Measurements from ENCODE around the gene CGREF1. TPM values are rescaled to one million over a fixed set of nuclear protein-coding genes. Genes with fewer than 3 reads are reported as not detected.
A peak's percentile ranks its signal among the peaks of the same experiment; 100 is the strongest.

Gene CGREF1
- total RNA-seq, 1 experiment from 2014 or later, result 2.1 TPM

GRCh38 chr2:27078267-27079194 lies 40.4 kb downstream of the CGREF1 start, which contains the start of gene EMILIN1:
Gene EMILIN1 (plus strand): TSS chr2:27078615. CDS start chr2:27079066, 451 bp downstream.
- Histone ChIP-seq H3K9ac (ENCODE audit: extremely low read depth, insufficient read length, low read length) (no peak within 1 kb of the TSS), H3K27me3 (ENCODE audit: insufficient read depth, low read length) (no peaks in the 10 kb centered on the region), H2AFZ (ENCODE audit: low read length) (no peak within 1 kb of the TSS), H3K27ac (ENCODE audit: insufficient read length, low read depth, low read length) (no peak within 1 kb of the TSS), H4K5ac (ENCODE audit: insufficient read length, low read depth, low read length) (no peak within 1 kb of the TSS), H3K79me1 (ENCODE audit: insufficient read depth, low read depth, low read length, poor library complexity, severe bottlenecking) (no peaks in the 10 kb centered on the region), H4K20me1 (ENCODE audit: control insufficient read depth, insufficient read depth, insufficient read length) (no peaks in the 10 kb centered on the region), H3K4me1 (ENCODE audit: insufficient read depth, low read length) (no peaks in the 10 kb centered on the region), H3K14ac (ENCODE audit: insufficient read depth, low read length) (peak within 1 kb of the TSS; percentile 78; the same call in 1 of the 2 replicates), H2BK20ac (ENCODE audit: low read depth, low read length, poor library complexity, severe bottlenecking) (no peak within 1 kb of the TSS), H2BK120ac (ENCODE audit: low read depth, low read length, poor library complexity, severe bottlenecking) (no peak within 1 kb of the TSS), H3T11ph (ENCODE audit: low read length) (no peak within 1 kb of the TSS), H3K56ac (ENCODE audit: insufficient read length, low read depth, low read length) (no peak within 1 kb of the TSS), H4K91ac (ENCODE audit: insufficient read length, low read depth, low read length) (no peak within 1 kb of the TSS), H3K4me2 (ENCODE audit: insufficient read depth, insufficient read length, low read length) (no peak within 1 kb of the TSS), H2BK12ac (ENCODE audit: insufficient read length, low read depth, low read length) (no peak within 1 kb of the TSS), H3K23ac (ENCODE audit: insufficient read length, low read depth, low read length) (no peak within 1 kb of the TSS), H2BK5ac (ENCODE audit: insufficient read length, low read length) (no peak within 1 kb of the TSS), H2BK15ac (ENCODE audit: low read depth, low read length) (no peak within 1 kb of the TSS), H3K18ac (ENCODE audit: insufficient read length, low read depth, low read length) (peak within 1 kb of the TSS; percentile 27), H4K8ac (replicated peaks; ENCODE audit: insufficient read length, low read depth, low read length) (no peak within 1 kb of the TSS), H2AK5ac (ENCODE audit: insufficient read length, low read length) (no peak within 1 kb of the TSS), H3K23me2 (ENCODE audit: insufficient read length, low read depth, low read length, poor library complexity, severe bottlenecking) (no peaks in the 10 kb centered on the region), H3K9me3 (ENCODE audit: control insufficient read depth, low read depth, low read length) (no peaks in the 10 kb centered on the region), H3K4ac (ENCODE audit: low read depth, low read length) (no peak within 1 kb of the TSS), H3K79me2 (ENCODE audit: insufficient read depth, low read length) (no peaks in the 10 kb centered on the region)
- peak; percentile 49 for DNase-seq
- H3K36me3 Mint-ChIP-seq (ENCODE audit: insufficient read depth in 1 of 3, low read depth in 3 of 3), result no peaks in the 10 kb centered on the region
- peak within 1 kb of the TSS in 1 of 2 experiments; percentile 41; a peak in 2 of 5 replicates for H3K4me3 Mint-ChIP-seq
- peaks cover 19% of the 10 kb centered on the region for H3K27me3 Mint-ChIP-seq (ENCODE audit: low read depth)
- peak within 1 kb of the TSS in 1 of 3 experiments; percentile 77; a peak in 1 of 7 replicates for H3K27ac Mint-ChIP-seq
- H3K4me1 Mint-ChIP-seq, result peaks cover 15 to 32% of the 10 kb centered on the region in 2 experiments
- H3K9me3 Mint-ChIP-seq, result no peaks in the 10 kb centered on the region
- TF ChIP-seq CTCF (conservative IDR thresholded peaks at IDR 0.05), result no peak
- WGBS (ENCODE audit: extremely low coverage, insufficient read length, low lambda C conversion rate), result no CpG with 5 or more reads among the region's 41 CpGs

All from H9 (cell line).